Stimulated activated CD8-positive, alpha-beta memory T cell treated with anti-CD3 and anti-CD28 coated beads, Interleukin-7, amount 100 ng/mL, for 24 hours (primary cell): ENCODE data around the gene LACTB.
A peak's percentile ranks its signal among the peaks of the same experiment; 100 is the strongest.

ENCODE experiments used
- DNase-seq: peaks from one replicate; pipeline ENCODE4 v3.0.0-alpha.2; 2020; ENCODE audit warnings: low read depth

The LACTB gene

GRCh38 chr15:63178034-63178433 lies 56.4 kb downstream of the LACTB start:
- no peak for DNase-seq

- no peak for DNase-seq
Measured at GRCh38 chr15:63180746-63181145, 59.1 kb downstream of the LACTB start.

GRCh38 chr15:63181648-63182047 lies 60.0 kb downstream of the LACTB start:
- no peak for DNase-seq

- DNase-seq: no peak
Measured at GRCh38 chr15:63185206-63185605, 63.5 kb downstream of the LACTB start.

- no peak for DNase-seq
Measured at GRCh38 chr15:63186065-63186464, 64.4 kb downstream of the LACTB start.

GRCh38 chr15:63187589-63188226 lies 66.0 kb downstream of the LACTB start:
- DNase-seq: no peak

GRCh38 chr15:63188247-63188925 lies 66.7 kb downstream of the LACTB start:
- DNase-seq: no peak

GRCh38 chr15:63188926-63189871 lies 67.5 kb downstream of the LACTB start, which contains the start of gene RAB8B:
TSS of gene RAB8B (plus strand) at chr15:63189606. CDS start at chr15:63189625, 19 bp downstream.
- DNase-seq: peak; percentile 99

- no peak for DNase-seq
Measured at GRCh38 chr15:63189941-63190768, 68.5 kb downstream of the LACTB start.

GRCh38 chr15:63190769-63191649 lies 69.3 kb downstream of the LACTB start:
- DNase-seq: no peak
